AG04449 (cell line): ENCODE measurements around the gene TMED4.

Source experiments
- CTCF ChIA-PET: fragments of 350-600 bp; formaldehyde crosslinking; extraction: SDS; loops from one replicate; lab custom pipeline; 2021; ENCODE audit warnings: antibody characterized with exemption; lab: Yijun Ruan, JAX
- POLR2A ChIA-PET: fragments of 400-600, 350-600 bp; formaldehyde crosslinking; extraction: SDS; loops from one replicate; lab custom pipeline; 2020; ENCODE audit warnings: antibody characterized with exemption, inconsistent platforms; lab: Yijun Ruan, JAX
- DNase-seq: peaks from one replicate; pipeline ENCODE4 v3.0.0-alpha.2; 2010; ENCODE audit warnings: low read depth, low spot score
- H3K4me3 ChIP-seq: 2 replicates; pipeline ENCODE4 v1.5.1; 2011; ENCODE audit warnings: low read depth, mild to moderate bottlenecking, control low read depth, low read length
- CTCF ChIP-seq: IDR thresholded peaks from one replicate; pipeline ENCODE4 v1.5.1; 2011; ENCODE audit warnings: mild to moderate bottlenecking, moderate library complexity, low read length, control low read depth, inconsistent platforms; ENCODE audit not compliant: insufficient read depth; ENCODE audit errors: missing control alignments

The TMED4 gene

GRCh38 chr7:44625526-44626471 is 43.8 kb upstream of the TMED4 start:
- TF ChIP-seq CTCF, result no peak
- no peak overlapping the region for H3K4me3 ChIP-seq
- ChIA-PET POLR2A (no interaction called here), CTCF (no interaction called here)
- no peak for DNase-seq

- no peak overlapping the region for H3K4me3 ChIP-seq
- no peak for DNase-seq
- ChIA-PET CTCF (interaction anchor here (1.0 to 1.4 kb wide), 3 partner anchors 8 to 17 kb away, joined by 3 read pairs; no protein-coding TSS in a partner anchor), POLR2A (interaction anchor here (0.6 to 0.9 kb wide), 2 partner anchors 10 to 260 kb away, joined by 3 to 5 read pairs; no protein-coding TSS in a partner anchor)
- no peak for TF ChIP-seq CTCF
Observed at GRCh38 chr7:44624318-44624717, 42.3 kb upstream of the TMED4 start.

GRCh38 chr7:44622342-44623151 is 40.5 kb upstream of the TMED4 start:
- no peak overlapping the region for H3K4me3 ChIP-seq
- ChIA-PET POLR2A (no interaction called here), CTCF (no interaction called here)
- no peak for TF ChIP-seq CTCF
- no peak for DNase-seq

- ChIA-PET POLR2A (no interaction called here), CTCF (no interaction called here)
- DNase-seq, result no peak
- H3K4me3 ChIP-seq, result no peak overlapping the region
- no peak for TF ChIP-seq CTCF
Observed at GRCh38 chr7:44621750-44622103, 39.7 kb upstream of the TMED4 start.

GRCh38 chr7:44621034-44621749 is 39.2 kb upstream of the TMED4 start:
- no peak for DNase-seq
- ChIA-PET POLR2A (interaction anchor here (1.0 kb wide), 1 partner anchor 14 kb away, joined by 4 read pairs; the partner anchor contains the start of gene OGDH), CTCF (no interaction called here)
- no peak overlapping the region for H3K4me3 ChIP-seq
- no peak for TF ChIP-seq CTCF
